ENCODE results near the gene SNAP91. TPM values are rescaled to one million over a fixed set of nuclear protein-coding genes. Genes with fewer than 3 reads are reported as not detected.
"Not testable (repeated sequence)": the region's sequence is repeated elsewhere in the genome, so short reads cannot be mapped to it uniquely, and the experiment has no call there.

The SNAP91 gene
- total RNA-seq, 1 donor from 2014 or later = not detected

DNA sequence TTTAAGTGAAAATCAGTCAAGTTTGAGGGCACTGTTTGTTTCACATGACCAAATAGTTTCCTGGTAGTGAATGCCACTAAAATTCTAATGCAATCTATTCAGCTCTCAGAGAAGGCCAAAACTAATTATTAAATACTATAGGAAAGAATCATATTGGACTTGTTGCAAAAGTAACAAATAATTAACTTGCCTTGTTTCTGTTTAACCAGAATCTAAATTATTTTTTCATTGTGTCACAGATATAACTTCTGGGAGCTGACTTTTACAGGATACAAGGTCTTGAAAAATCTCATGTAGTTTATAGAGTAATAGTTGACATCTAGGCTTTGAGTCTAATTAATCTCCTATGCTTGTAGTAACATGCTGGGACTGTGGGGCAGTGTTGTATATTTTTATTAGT, 152.0 kb downstream of the SNAP91 start:
- H3K4me3 ChIP-seq (ENCODE audit: low read depth, low read length) = no peak overlapping the region
- no peak for TF ChIP-seq CTCF (conservative IDR thresholded peaks at IDR 0.05; ENCODE audit: low read depth, low read length)
- DNase-seq (ENCODE audit: low read depth) = no peak

- not testable (repeated sequence) for H3K4me3 ChIP-seq (ENCODE audit: low read depth, low read length); DNase-seq (ENCODE audit: low read depth)
Observed at GRCh38 chr6:83551748-83552147, 157.2 kb downstream of the SNAP91 start.

DNA sequence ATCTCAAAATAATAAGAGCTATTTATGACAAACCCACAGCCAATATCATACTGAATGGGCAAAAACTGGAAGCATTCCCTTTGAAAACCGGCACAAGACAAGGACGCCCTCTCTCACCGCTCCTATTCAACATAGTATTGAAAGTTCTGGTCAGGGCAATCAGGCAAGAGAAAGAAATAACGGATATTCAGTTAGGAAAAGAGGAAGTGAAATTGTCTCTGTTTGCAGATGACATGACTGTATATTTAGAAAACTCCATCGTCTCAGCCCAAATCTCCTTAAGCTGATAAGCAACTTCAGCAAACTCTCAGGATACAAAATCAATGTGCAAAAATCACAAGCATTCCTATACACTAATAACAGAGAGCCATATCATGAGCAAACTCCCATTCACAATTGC, 158.4 kb downstream of the SNAP91 start:
- not testable (repeated sequence) for DNase-seq (ENCODE audit: low read depth); H3K4me3 ChIP-seq (ENCODE audit: low read depth, low read length)

- TF ChIP-seq CTCF (conservative IDR thresholded peaks at IDR 0.05; ENCODE audit: low read depth, low read length) = no peak
- no peak for DNase-seq (ENCODE audit: low read depth)
- no peak overlapping the region for H3K4me3 ChIP-seq (ENCODE audit: low read depth, low read length)
Observed at GRCh38 chr6:83546636-83547035, 162.3 kb downstream of the SNAP91 start.

GRCh38 chr6:83539678-83540077, 169.2 kb downstream of the SNAP91 start:
- no peak for DNase-seq (ENCODE audit: low read depth)
- TF ChIP-seq CTCF (conservative IDR thresholded peaks at IDR 0.05; ENCODE audit: low read depth, low read length) = no peak
- no peak overlapping the region for H3K4me3 ChIP-seq (ENCODE audit: low read depth, low read length)

DNA sequence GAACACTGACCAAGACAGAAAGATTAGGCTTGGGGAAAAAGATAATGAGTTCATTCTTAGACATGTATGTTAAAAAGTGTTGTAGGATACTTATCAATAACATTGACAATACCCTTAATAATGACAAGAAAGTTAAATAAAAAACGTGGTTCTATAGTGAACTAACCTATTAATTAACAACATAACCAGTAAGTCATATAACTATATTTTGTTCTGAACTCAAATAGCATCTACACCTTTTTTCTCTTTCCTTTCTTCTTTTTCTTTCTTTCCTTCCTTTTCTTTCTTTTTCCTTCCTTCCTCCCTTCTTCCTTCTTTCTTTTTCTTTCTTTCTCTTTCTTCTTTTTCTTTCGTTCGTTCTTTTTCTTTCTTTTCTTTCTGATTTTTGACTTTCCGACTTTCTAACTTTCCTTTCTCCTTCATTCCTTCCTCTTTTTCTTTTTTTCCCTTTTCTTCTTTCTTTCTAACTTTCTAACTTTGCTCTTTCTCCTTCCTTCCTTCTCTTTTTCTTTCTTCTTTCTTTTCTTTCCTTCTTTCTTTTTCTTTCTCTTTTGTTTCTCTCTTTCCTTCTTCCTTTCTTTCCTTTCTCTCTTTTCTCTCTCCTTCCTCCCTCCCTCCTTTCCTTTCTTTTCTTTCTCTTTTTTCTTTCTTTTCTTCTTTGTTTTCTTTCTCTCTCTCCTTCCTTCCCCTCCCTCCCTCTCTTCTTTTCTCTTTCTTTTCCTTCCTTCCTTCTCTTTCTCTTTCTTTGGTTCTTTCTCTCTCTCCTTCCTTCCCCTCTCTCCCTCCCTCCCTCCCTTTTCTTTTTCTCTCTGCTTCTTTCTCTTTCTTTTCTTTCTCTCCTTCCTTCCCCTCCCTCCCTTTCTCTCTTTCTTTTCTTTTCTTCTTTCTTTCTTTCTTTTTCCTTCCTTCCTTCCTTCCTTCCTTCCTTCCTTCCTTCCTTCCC, 172.0 kb downstream of the SNAP91 start:
- no peak overlapping the region for H3K4me3 ChIP-seq (ENCODE audit: low read depth, low read length)
- DNase-seq (ENCODE audit: low read depth) = no peak
- TF ChIP-seq CTCF (conservative IDR thresholded peaks at IDR 0.05; ENCODE audit: low read depth, low read length) = no peak

GRCh38 chr6:83536034-83536646, 172.8 kb downstream of the SNAP91 start:
- no peak overlapping the region for H3K4me3 ChIP-seq (ENCODE audit: low read depth, low read length)
- no peak for DNase-seq (ENCODE audit: low read depth)
- peak; percentile 90 for TF ChIP-seq CTCF (conservative IDR thresholded peaks at IDR 0.05; ENCODE audit: low read depth, low read length)

All from epithelial cell of proximal tubule (primary cell).